Spleen (tissue), 11 donors: ENCODE data around the gene C1orf232. TPM values are rescaled to one million over a fixed set of nuclear protein-coding genes. Genes with fewer than 3 reads are reported as not detected.

ENCODE experiments used
- DNase-seq: peaks from one replicate; pipeline ENCODE4 v3.0.0-alpha.2; 2020
- H3K27ac ChIP-seq, 8 donors: fragments of 200-600 bp; sonication (generic) in 7 of 8; 1 replicate in 4 of 8; 2 replicates in 4 of 8; pipeline versions ENCODE4 v1.5.0 to v1.8.0; 2016 to 2021; ENCODE audit warnings: inconsistent platforms in 4 of 8, mild to moderate bottlenecking in 4 of 8, moderate library complexity in 1 of 8
- H3K27me3 ChIP-seq, 7 donors: fragments of 200-600 bp; sonication (generic) in 6 of 7; replicated peaks in 1 of 7; 1 replicate in 4 of 7; 2 replicates in 3 of 7; pipeline versions ENCODE4 v1.5.0 to v1.8.0; 2016 to 2021; ENCODE audit warnings: inconsistent platforms in 3 of 7, mild to moderate bottlenecking in 1 of 7
- H3K36me3 ChIP-seq, 6 donors: fragments of 200-600 bp; sonication (generic) in 5 of 6; 1 replicate in 4 of 6; 2 replicates in 2 of 6; pipeline versions ENCODE4 v1.5.0 to v1.8.0; 2016 to 2021; ENCODE audit warnings: inconsistent platforms in 2 of 6
- H3K4me1 ChIP-seq, 6 donors: fragments of 200-600 bp; sonication (generic) in 5 of 6; 1 replicate in 3 of 6; 2 replicates in 3 of 6; pipeline versions ENCODE4 v1.5.0 to v1.8.0; 2016 to 2021; ENCODE audit warnings: inconsistent platforms in 3 of 6
- H3K4me3 ChIP-seq, 8 donors: fragments of 200-600 bp; sonication (generic) in 7 of 8; 1 replicate in 4 of 8; 2 replicates in 4 of 8; pipeline versions ENCODE4 v1.5.0 to v1.8.0; 2016 to 2021; ENCODE audit warnings: inconsistent platforms in 4 of 8, mild to moderate bottlenecking in 4 of 8, moderate library complexity in 2 of 8
- H3K9me3 ChIP-seq, 8 donors: fragments of 200-600 bp; sonication (generic) in 7 of 8; 1 replicate in 4 of 8; 2 replicates in 4 of 8; pipeline versions ENCODE4 v1.5.0 to v1.8.0; 2016 to 2021; ENCODE audit warnings: inconsistent platforms in 4 of 8
- CTCF ChIP-seq, 11 experiments: fragments of 200-600 bp in 7 of 11; fragments of 450-650 bp in 4 of 11; sonication (generic) in 4 of 11; IDR thresholded peaks in 8 of 11; conservative IDR thresholded peaks in 3 of 11; 1 replicate in 7 of 11; 2 replicates in 4 of 11; pipeline versions ENCODE4 v1.4.0 to v1.8.0; 2016 to 2021; ENCODE audit warnings: antibody characterized with exemption in 11 of 11, inconsistent platforms in 4 of 11, mild to moderate bottlenecking in 1 of 11
- POLR2A ChIP-seq, 3 donors: fragments of 450-650 bp; IDR thresholded peaks; one replicate each; pipeline ENCODE4 v1.5.1; 2017; ENCODE audit warnings: antibody characterized with exemption in 3 of 3, mild to moderate bottlenecking in 1 of 3
- POLR2AphosphoS5 ChIP-seq, 3 donors: sonication (generic); formaldehyde crosslinking; IDR thresholded peaks; one replicate each; pipeline ENCODE4 v1.5.1; 2017; ENCODE audit warnings: antibody characterized with exemption in 3 of 3
- WGBS, 5 donors: extraction: QIAGEN DNeasy Blood & Tissue Kit in 3 of 5; methylation state at CpG; one replicate each; pipeline versions ENCODE4 v1.1.5 to v1.1.7; 2013 to 2018; 5-methylcytosine and 5-hydroxymethylcytosine counted together
- intact Hi-C: fragments of 100-400 bp; cut with DNase I; formaldehyde crosslinking; loops from one replicate; pipeline ENCODE4 v1.15.0; 2023; ENCODE audit warnings: low total_unique reads
- polyA plus RNA-seq, 3 donors: library from polyadenylated mRNA; stranded (reverse); fragments of 200-250 nt; gene quantifications; one replicate each; pipeline ENCODE4 v1.2.1, GENCODE V29; 2013
- total RNA-seq, 7 donors: library from RNA; depleted of rRNA in 3 of 7; stranded (reverse); fragments of >200 nt in 3 of 7; fragmentation: NEBNext Ultra II Directional in 4 of 7; extraction: Animal tissue kit (Norgen Biotek cat#: 25700) in 4 of 7; gene quantifications; one replicate each; pipeline versions ENCODE4 v1.1.0 to v1.2.1, GENCODE V29; 2016 to 2021
- donor health status: healthy with polysubstance abuse.
- donor health status: DM: no; HTN: no; CAD: no; lungs with moderate emphysema.
- donor health status: DM: no; HTN: no; CAD: no.
- donor health status: Bipolar disorder and iron deficiency.
- donor health status: healthy.
- donor health status: DM: no; HTN: no; CAD: no.
- donor health status: DM: yes; HTN: yes; CAD: no.

The C1orf232 gene
- total and polyA plus RNA-seq, 10 donors: not detected

- Histone ChIP-seq H3K4me1 (no peaks in the 10 kb centered on the region), H3K36me3 (no peaks in the 10 kb centered on the region), H3K27ac (no peak overlapping the region), H3K27me3 (no peaks in the 10 kb centered on the region), H3K9me3 (no peaks in the 10 kb centered on the region), H3K4me3 (no peak overlapping the region)
- intact Hi-C loops: no loop called here
- no peak for DNase-seq
- 68 to 84% (median 80%) methylated on average over 4 of the region's 4 CpGs for WGBS, 5 donors
- TF ChIP-seq POLR2AphosphoS5 (IDR thresholded peaks at IDR 0.05) (no peak), POLR2A (IDR thresholded peaks at IDR 0.05) (no peak), CTCF (IDR thresholded peaks at IDR 0.05 in 8 of 11, conservative IDR thresholded peaks at IDR 0.05 in 3 of 11) (no peak)
Measured at GRCh38 chr1:26180010-26180506, 11.3 kb upstream of the C1orf232 start.

GRCh38 chr1:26177182-26177684 is 8.5 kb upstream of the C1orf232 start, which contains the start of gene CNKSR1:
Gene CNKSR1 (plus strand): TSS chr1:26177491. CDS start chr1:26177548, 57 bp downstream.
- Histone ChIP-seq H3K9me3 (no peaks in the 10 kb centered on the region), H3K4me3 (no peak within 1 kb of the TSS), H3K36me3 (no peaks in the 10 kb centered on the region), H3K27ac (no peak within 1 kb of the TSS), H3K4me1 (no peaks in the 10 kb centered on the region), H3K27me3 (no peaks in the 10 kb centered on the region)
- no peak for TF ChIP-seq POLR2A (IDR thresholded peaks at IDR 0.05)
- no peak for TF ChIP-seq CTCF (IDR thresholded peaks at IDR 0.05 in 8 of 11, conservative IDR thresholded peaks at IDR 0.05 in 3 of 11)
- no peak for TF ChIP-seq POLR2AphosphoS5 (IDR thresholded peaks at IDR 0.05)
- intact Hi-C loops: no loop called here
- no peak for DNase-seq
- 43 to 68% (median 59%) methylated on average over 20 to 21 of the region's 21 CpGs for WGBS, 5 donors

- TF ChIP-seq POLR2A (IDR thresholded peaks at IDR 0.05) (no peak), POLR2AphosphoS5 (IDR thresholded peaks at IDR 0.05) (no peak), CTCF (IDR thresholded peaks at IDR 0.05 in 8 of 11, conservative IDR thresholded peaks at IDR 0.05 in 3 of 11) (no peak)
- Histone ChIP-seq H3K36me3 (peaks cover 0 to 10% (median 0%) of the 10 kb centered on the region in 6 donors), H3K4me1 (peaks cover 6 to 14% (median 12%) of the 10 kb centered on the region in 6 donors), H3K27me3 (no peaks in the 10 kb centered on the region), H3K27ac (no peak overlapping the region), H3K4me3 (no peak overlapping the region), H3K9me3 (no peaks in the 10 kb centered on the region)
- DNase-seq: no peak
- intact Hi-C loops: no loop called here
- WGBS, 5 donors: 89 to 98% (median 91%) methylated on average over 8 of the region's 8 CpGs
Measured at GRCh38 chr1:26175346-26175745, 6.6 kb upstream of the C1orf232 start.

GRCh38 chr1:26171084-26172072 is 2.6 kb upstream of the C1orf232 start, which contains the start of gene ZNF593OS:
Gene ZNF593OS (minus strand): TSS chr1:26171832. CDS start chr1:26171661, 171 bp downstream.
- no peak for DNase-seq
- Histone ChIP-seq H3K4me1 (peaks cover 9 to 28% (median 20%) of the 10 kb centered on the region in 6 donors), H3K27me3 (no peaks in the 10 kb centered on the region), H3K4me3 (peak within 1 kb of the TSS in 6 of 8 donors; percentile 56 to 86 (median 76)), H3K36me3 (peaks cover 0 to 10% (median 0%) of the 10 kb centered on the region in 6 donors), H3K27ac (no peak within 1 kb of the TSS), H3K9me3 (no peaks in the 10 kb centered on the region)
- 91 to 95% (median 94%) methylated on average over 32 to 34 of the region's 34 CpGs for WGBS, 5 donors
- TF ChIP-seq POLR2AphosphoS5 (IDR thresholded peaks at IDR 0.05): no peak
- intact Hi-C loops: no loop called here
